GM18861 (cell line): Measurements from ENCODE around the gene TUBGCP2.

Experiments
- ATAC-seq: cut with Tn5 transposase; IDR thresholded peaks from one replicate; pipeline ENCODE4 v1.9.1; 2021; ENCODE audit not compliant: unreplicated experiment

TUBGCP2 gene

GRCh38 chr10:133306941-133307379, 1.7 kb downstream of the TUBGCP2 start:
- no peak for ATAC-seq

GRCh38 chr10:133306097-133306476, 2.6 kb downstream of the TUBGCP2 start:
- no peak for ATAC-seq

GRCh38 chr10:133303206-133303605, 5.5 kb downstream of the TUBGCP2 start:
- no peak for ATAC-seq

- ATAC-seq, result no peak
These were observed 6.4 kb downstream of the TUBGCP2 start for GRCh38 chr10:133302230-133302629.

GRCh38 chr10:133299738-133300137, 8.9 kb downstream of the TUBGCP2 start:
- ATAC-seq, result no peak

GRCh38 chr10:133299224-133299623, 9.4 kb downstream of the TUBGCP2 start:
- ATAC-seq, result no peak

GRCh38 chr10:133298466-133298865, 10.2 kb downstream of the TUBGCP2 start:
- no peak for ATAC-seq

- ATAC-seq, result no peak
These were observed 11.2 kb downstream of the TUBGCP2 start for GRCh38 chr10:133297504-133297903.

GRCh38 chr10:133295426-133296320, 13.0 kb downstream of the TUBGCP2 start:
- ATAC-seq, result no peak

GRCh38 chr10:133294189-133294588, 14.5 kb downstream of the TUBGCP2 start:
- ATAC-seq, result no peak

- no peak for ATAC-seq
These were observed 14.9 kb downstream of the TUBGCP2 start for GRCh38 chr10:133293810-133294119.

GRCh38 chr10:133292919-133293809, 15.5 kb downstream of the TUBGCP2 start:
- no peak for ATAC-seq

- ATAC-seq, result no peak
These were observed 18.9 kb downstream of the TUBGCP2 start for GRCh38 chr10:133289761-133290160.

- no peak for ATAC-seq
These were observed 20.7 kb downstream of the TUBGCP2 start for GRCh38 chr10:133287832-133288500.

- no peak for ATAC-seq
These were observed 22.3 kb downstream of the TUBGCP2 start for GRCh38 chr10:133286366-133286765.

- no peak for ATAC-seq
These were observed 23.5 kb downstream of the TUBGCP2 start for GRCh38 chr10:133285217-133285616.

GRCh38 chr10:133283931-133284330, 24.7 kb downstream of the TUBGCP2 start:
- no peak for ATAC-seq

- ATAC-seq, result no peak
These were observed 25.8 kb downstream of the TUBGCP2 start for GRCh38 chr10:133282846-133283390.

GRCh38 chr10:133281628-133282372, 26.9 kb downstream of the TUBGCP2 start:
- ATAC-seq, result no peak

GRCh38 chr10:133281084-133281483, 27.6 kb downstream of the TUBGCP2 start:
- no peak for ATAC-seq
